HG02571 (cell line): ENCODE data around the gene MINDY4.

Experiments
- ATAC-seq: cut with Tn5 transposase; IDR thresholded peaks from one replicate; pipeline ENCODE4 v1.9.1; 2021; ENCODE audit warnings: mild to moderate bottlenecking, moderate library complexity; ENCODE audit not compliant: unreplicated experiment

The MINDY4 gene

GRCh38 chr7:30771174-30771879 lies at the start of gene MINDY4:
Gene MINDY4 (plus strand): TSS chr7:30771417. CDS start chr7:30771494, 77 bp downstream.
- peak; percentile 90 for ATAC-seq

GRCh38 chr7:30722187-30722586 lies 49.0 kb upstream of the MINDY4 start:
- no peak for ATAC-seq

- ATAC-seq: no peak
Observed at GRCh38 chr7:30722671-30723070, 48.5 kb upstream of the MINDY4 start.

GRCh38 chr7:30723776-30724175 lies 47.4 kb upstream of the MINDY4 start:
- ATAC-seq: no peak

GRCh38 chr7:30726296-30727006 lies 44.8 kb upstream of the MINDY4 start:
- ATAC-seq: no peak

GRCh38 chr7:30727061-30727945 lies 43.9 kb upstream of the MINDY4 start:
- no peak for ATAC-seq

GRCh38 chr7:30728591-30729100 lies 42.6 kb upstream of the MINDY4 start:
- ATAC-seq: no peak

GRCh38 chr7:30729642-30730041 lies 41.6 kb upstream of the MINDY4 start:
- no peak for ATAC-seq

GRCh38 chr7:30730097-30730496 lies 41.1 kb upstream of the MINDY4 start:
- ATAC-seq: no peak

GRCh38 chr7:30730996-30731395 lies 40.2 kb upstream of the MINDY4 start:
- no peak for ATAC-seq

- no peak for ATAC-seq
Observed at GRCh38 chr7:30731581-30731980, 39.6 kb upstream of the MINDY4 start.

- ATAC-seq: no peak
Observed at GRCh38 chr7:30732606-30733005, 38.6 kb upstream of the MINDY4 start.

GRCh38 chr7:30733216-30733615 lies 38.0 kb upstream of the MINDY4 start:
- ATAC-seq: no peak

- no peak for ATAC-seq
Observed at GRCh38 chr7:30733691-30734090, 37.5 kb upstream of the MINDY4 start.

- ATAC-seq: no peak
Observed at GRCh38 chr7:30734497-30734896, 36.7 kb upstream of the MINDY4 start.

- no peak for ATAC-seq
Observed at GRCh38 chr7:30735631-30736030, 35.6 kb upstream of the MINDY4 start.

GRCh38 chr7:30736291-30736690 lies 34.9 kb upstream of the MINDY4 start:
- ATAC-seq: no peak

- ATAC-seq: no peak
Observed at GRCh38 chr7:30738026-30738915, 32.9 kb upstream of the MINDY4 start.

GRCh38 chr7:30739691-30740090 lies 31.5 kb upstream of the MINDY4 start:
- ATAC-seq: no peak
